ENCODE data around the gene NXN. TPM values are rescaled to one million over a fixed set of nuclear protein-coding genes. Genes with fewer than 3 reads are reported as not detected.
A peak's percentile ranks its signal among the peaks of the same experiment; 100 is the strongest.
"Not testable (repeated sequence)": the region's sequence is repeated elsewhere in the genome, so short reads cannot be mapped to it uniquely, and the experiment has no call there.

The NXN gene
- polyA plus RNA-seq, 4 donors: 2.2 to 12.5 (median 7.1) TPM

DNA sequence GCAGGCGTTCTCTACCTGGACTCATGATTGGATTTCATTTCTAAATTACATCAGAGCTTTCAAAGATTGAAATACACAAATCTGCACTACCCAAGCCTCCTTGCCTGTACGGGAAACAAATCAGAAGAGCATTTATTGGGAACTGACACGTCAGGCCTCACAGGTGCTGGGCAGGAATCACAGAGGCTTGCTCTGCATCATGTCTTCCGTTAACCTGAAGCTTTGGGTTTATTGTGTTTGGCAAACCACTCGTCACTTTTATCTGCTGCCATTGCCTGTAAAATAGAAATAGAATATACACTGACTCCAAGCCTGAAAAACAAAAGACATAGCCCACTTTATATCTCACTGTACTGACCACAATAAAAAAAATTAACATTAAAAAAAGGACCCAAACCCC, 219.6 kb downstream of the NXN start:
- WGBS, 3 donors: 93 to 97% (median 93%) methylated on average over 5 of the region's 5 CpGs
- H3K27ac ChIP-seq (ENCODE audit: low read depth in 1 of 3, low read length in 2 of 3): no peak overlapping the region
- peaks cover 5 to 56% (median 8%) of the 10 kb centered on the region in 3 donors for H3K36me3 ChIP-seq (ENCODE audit: control insufficient read depth in 3 of 3, insufficient read depth in 2 of 3, low read depth in 1 of 3, low read length in 3 of 3)
- H3K4me1 ChIP-seq (ENCODE audit: control insufficient read depth in 3 of 3, insufficient read depth in 2 of 3, low read depth in 1 of 3, low read length in 2 of 3): no peaks in the 10 kb centered on the region
- no peaks in the 10 kb centered on the region for H3K9me3 ChIP-seq (ENCODE audit: control insufficient read depth in 2 of 2, insufficient read depth in 1 of 2, low read depth in 1 of 2, low read length in 1 of 2)
- FAIRE-seq (no peak), DNase-seq (no peak)
- no peak overlapping the region for H3K4me3 ChIP-seq (ENCODE audit: low read depth in 1 of 3, low read length in 3 of 3)
- H3K27me3 ChIP-seq (ENCODE audit: control insufficient read depth in 3 of 3, insufficient read depth in 3 of 3, low read length in 3 of 3): no peaks in the 10 kb centered on the region

GRCh38 chr17:756010-756567, 223.5 kb downstream of the NXN start:
- H3K27me3 ChIP-seq (ENCODE audit: control insufficient read depth in 3 of 3, insufficient read depth in 3 of 3, low read length in 3 of 3); H3K27ac ChIP-seq (ENCODE audit: low read depth in 1 of 3, low read length in 2 of 3); H3K9me3 ChIP-seq (ENCODE audit: control insufficient read depth in 2 of 2, insufficient read depth in 1 of 2, low read depth in 1 of 2, low read length in 1 of 2); H3K4me1 ChIP-seq (ENCODE audit: control insufficient read depth in 3 of 3, insufficient read depth in 2 of 3, low read depth in 1 of 3, low read length in 2 of 3); DNase-seq; FAIRE-seq; H3K4me3 ChIP-seq (ENCODE audit: low read depth in 1 of 3, low read length in 3 of 3): not testable (repeated sequence)
- 73 to 85% (median 81%) methylated on average over 15 of the region's 15 CpGs for WGBS, 3 donors
- H3K36me3 ChIP-seq (ENCODE audit: control insufficient read depth in 3 of 3, insufficient read depth in 2 of 3, low read depth in 1 of 3, low read length in 3 of 3): peaks cover 3 to 37% (median 3%) of the 10 kb centered on the region in 3 donors

DNA sequence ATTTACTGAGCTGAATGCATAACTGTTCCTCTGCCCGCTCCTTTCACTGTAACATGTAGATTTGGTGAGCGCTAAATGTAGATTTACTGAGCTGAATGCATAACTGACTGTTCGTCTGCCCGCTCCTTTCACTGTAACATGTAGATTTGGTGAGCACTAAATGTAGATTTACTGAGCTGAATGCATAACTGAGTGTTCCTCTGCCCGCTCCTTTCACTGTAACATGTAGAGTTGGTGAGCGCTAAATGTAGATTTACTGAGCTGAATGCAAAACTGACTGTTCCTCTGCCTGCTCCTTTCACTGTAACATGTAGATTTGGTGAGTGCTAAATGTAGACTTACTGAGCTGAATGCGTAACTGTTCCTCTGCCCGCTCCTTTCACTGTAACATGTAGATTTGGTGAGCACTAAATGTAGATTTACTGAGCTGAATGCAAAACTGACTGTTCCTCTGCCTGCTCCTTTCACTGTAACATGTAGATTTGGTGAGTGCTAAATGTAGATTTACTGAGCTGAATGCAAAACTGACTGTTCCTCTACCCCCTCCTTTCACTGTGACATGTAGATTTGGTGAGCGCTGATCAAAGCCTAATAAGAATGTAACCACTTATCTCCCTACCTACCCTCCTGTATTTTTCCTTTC, 224.1 kb downstream of the NXN start:
- not testable (repeated sequence) for H3K9me3 ChIP-seq (ENCODE audit: control insufficient read depth in 2 of 2, insufficient read depth in 1 of 2, low read depth in 1 of 2, low read length in 1 of 2); H3K27ac ChIP-seq (ENCODE audit: low read depth in 1 of 3, low read length in 2 of 3); H3K4me3 ChIP-seq (ENCODE audit: low read depth in 1 of 3, low read length in 3 of 3); DNase-seq; H3K27me3 ChIP-seq (ENCODE audit: control insufficient read depth in 3 of 3, insufficient read depth in 3 of 3, low read length in 3 of 3)
- Histone ChIP-seq H3K36me3 (ENCODE audit: control insufficient read depth in 3 of 3, insufficient read depth in 2 of 3, low read depth in 1 of 3, low read length in 3 of 3) (peaks cover 3 to 34% (median 3%) of the 10 kb centered on the region in 3 donors), H3K4me1 (ENCODE audit: control insufficient read depth in 3 of 3, insufficient read depth in 2 of 3, low read depth in 1 of 3, low read length in 2 of 3) (peaks cover 0 to 16% (median 2%) of the 10 kb centered on the region in 3 donors)
- peak; percentile 5 for FAIRE-seq
- 96 to 98% (median 98%) methylated on average over 9 of the region's 9 CpGs for WGBS, 3 donors

- no peak for DNase-seq
- Histone ChIP-seq H3K36me3 (ENCODE audit: control insufficient read depth in 3 of 3, insufficient read depth in 2 of 3, low read depth in 1 of 3, low read length in 3 of 3) (peaks cover 0 to 29% (median 3%) of the 10 kb centered on the region in 3 donors), H3K4me3 (ENCODE audit: low read depth in 1 of 3, low read length in 3 of 3) (no peak overlapping the region), H3K27me3 (ENCODE audit: control insufficient read depth in 3 of 3, insufficient read depth in 3 of 3, low read length in 3 of 3) (no peaks in the 10 kb centered on the region), H3K4me1 (ENCODE audit: control insufficient read depth in 3 of 3, insufficient read depth in 2 of 3, low read depth in 1 of 3, low read length in 2 of 3) (peaks cover 0 to 17% (median 2%) of the 10 kb centered on the region in 3 donors), H3K27ac (ENCODE audit: low read depth in 1 of 3, low read length in 2 of 3) (no peak overlapping the region), H3K9me3 (ENCODE audit: control insufficient read depth in 2 of 2, insufficient read depth in 1 of 2, low read depth in 1 of 2, low read length in 1 of 2) (peaks cover 0 to 5% of the 10 kb centered on the region in 2 donors)
- 76 to 88% (median 84%) methylated on average over 13 of the region's 13 CpGs for whole genome bisulfite sequencing, 3 donors
- no peak for FAIRE-seq
Measured at GRCh38 chr17:753418-753817, 226.2 kb downstream of the NXN start.

GRCh38 chr17:752620-753219, 226.9 kb downstream of the NXN start:
- H3K27me3 ChIP-seq (ENCODE audit: control insufficient read depth in 3 of 3, insufficient read depth in 3 of 3, low read length in 3 of 3): no peaks in the 10 kb centered on the region
- peak; percentile 37 to 67 for DNase-seq
- H3K4me3 ChIP-seq (ENCODE audit: low read depth in 1 of 3, low read length in 3 of 3): peak overlapping the region; percentile 75 to 78 (median 78)
- no peak for FAIRE-seq
- H3K36me3 ChIP-seq (ENCODE audit: control insufficient read depth in 3 of 3, insufficient read depth in 2 of 3, low read depth in 1 of 3, low read length in 3 of 3): peaks cover 0 to 31% (median 3%) of the 10 kb centered on the region in 3 donors
- H3K9me3 ChIP-seq (ENCODE audit: control insufficient read depth in 2 of 2, insufficient read depth in 1 of 2, low read depth in 1 of 2, low read length in 1 of 2): peaks cover 0 to 5% of the 10 kb centered on the region in 2 donors
- H3K27ac ChIP-seq (ENCODE audit: low read depth in 1 of 3, low read length in 2 of 3): peak overlapping the region; percentile 52 to 89 (median 71)
- peaks cover 0 to 17% (median 2%) of the 10 kb centered on the region in 3 donors for H3K4me1 ChIP-seq (ENCODE audit: control insufficient read depth in 3 of 3, insufficient read depth in 2 of 3, low read depth in 1 of 3, low read length in 2 of 3)
- WGBS, 3 donors: 19 to 44% (median 32%) methylated on average over 35 to 43 of the region's 43 CpGs

- Histone ChIP-seq H3K4me3 (ENCODE audit: low read depth in 1 of 3, low read length in 3 of 3) (peak within 1 kb of the TSS; percentile 78 to 83 (median 78)), H3K36me3 (ENCODE audit: control insufficient read depth in 3 of 3, insufficient read depth in 2 of 3, low read depth in 1 of 3, low read length in 3 of 3) (peaks cover 0 to 32% (median 7%) of the 10 kb centered on the region in 3 donors), H3K9me3 (ENCODE audit: control insufficient read depth in 2 of 2, insufficient read depth in 1 of 2, low read depth in 1 of 2, low read length in 1 of 2) (peaks cover 0 to 5% of the 10 kb centered on the region in 2 donors), H3K27me3 (ENCODE audit: control insufficient read depth in 3 of 3, insufficient read depth in 3 of 3, low read length in 3 of 3) (no peaks in the 10 kb centered on the region), H3K4me1 (ENCODE audit: control insufficient read depth in 3 of 3, insufficient read depth in 2 of 3, low read depth in 1 of 3, low read length in 2 of 3) (peaks cover 0 to 17% (median 2%) of the 10 kb centered on the region in 3 donors), H3K27ac (ENCODE audit: low read depth in 1 of 3, low read length in 2 of 3) (peak within 1 kb of the TSS; percentile 52 to 89 (median 71))
- WGBS, 3 donors: 0 to 1% (median 1%) methylated on average over 60 to 87 of the region's 87 CpGs
- DNase-seq: peak; percentile 85 to 97
- no peak for FAIRE-seq
Measured at GRCh38 chr17:752002-752619, 227.5 kb downstream of the NXN start, which contains the start of gene GEMIN4. TSS of gene GEMIN4 (minus strand) at chr17:752264. CDS start at chr17:752142, 122 bp downstream.

DNA sequence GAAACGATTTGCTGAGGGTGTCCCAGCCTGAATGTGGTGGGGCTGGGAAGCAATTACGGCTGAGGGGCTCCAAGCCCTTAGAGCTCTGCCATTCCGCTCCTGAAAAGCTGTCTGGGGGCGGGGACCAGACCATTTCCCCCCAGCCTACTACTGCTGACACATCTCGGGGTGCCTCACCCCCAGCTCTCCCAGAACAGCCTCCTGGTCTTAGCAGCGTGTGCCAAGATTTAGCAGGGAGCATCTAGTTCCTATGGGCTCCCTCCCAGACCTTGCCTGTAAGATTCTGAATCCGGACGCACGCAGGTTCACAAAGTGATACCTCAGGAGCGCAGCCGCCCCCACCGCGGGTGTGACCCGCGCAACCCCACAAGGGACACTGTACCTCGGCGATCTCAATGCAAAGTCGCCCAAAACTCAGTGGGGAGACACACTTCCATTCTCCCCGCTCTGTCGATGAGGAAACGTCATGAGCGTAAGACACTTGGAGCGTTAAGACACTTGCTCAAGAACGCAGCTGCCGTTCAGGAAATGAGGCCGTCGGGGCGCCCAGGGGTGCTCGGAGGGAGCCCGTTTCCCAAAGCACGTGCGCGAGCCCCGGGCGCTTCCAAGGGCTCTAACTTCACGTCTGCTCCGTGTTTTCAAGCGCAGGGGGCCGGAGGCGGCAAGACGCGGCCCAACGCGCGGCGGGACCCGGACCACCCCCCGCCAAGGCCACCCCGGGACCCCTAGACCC, 228.1 kb downstream of the NXN start:
- peaks cover 0 to 5% of the 10 kb centered on the region in 2 donors for H3K9me3 ChIP-seq (ENCODE audit: control insufficient read depth in 2 of 2, insufficient read depth in 1 of 2, low read depth in 1 of 2, low read length in 1 of 2)
- FAIRE-seq: no peak
- H3K36me3 ChIP-seq (ENCODE audit: control insufficient read depth in 3 of 3, insufficient read depth in 2 of 3, low read depth in 1 of 3, low read length in 3 of 3): peaks cover 2 to 33% (median 8%) of the 10 kb centered on the region in 3 donors
- WGBS, 3 donors: 0 to 2% (median 1%) methylated on average over 46 to 49 of the region's 49 CpGs
- peaks cover 0 to 17% (median 2%) of the 10 kb centered on the region in 3 donors for H3K4me1 ChIP-seq (ENCODE audit: control insufficient read depth in 3 of 3, insufficient read depth in 2 of 3, low read depth in 1 of 3, low read length in 2 of 3)
- peak; percentile 42 to 77 for DNase-seq
- H3K4me3 ChIP-seq (ENCODE audit: low read depth in 1 of 3, low read length in 3 of 3): peak overlapping the region; percentile 78 to 83 (median 78)
- H3K27me3 ChIP-seq (ENCODE audit: control insufficient read depth in 3 of 3, insufficient read depth in 3 of 3, low read length in 3 of 3): no peaks in the 10 kb centered on the region
- H3K27ac ChIP-seq (ENCODE audit: low read depth in 1 of 3, low read length in 2 of 3): peak overlapping the region in 1 of 3 donors; percentile 62
